ENCODE data around the gene IL37. TPM values are rescaled to one million over a fixed set of nuclear protein-coding genes. Genes with fewer than 3 reads are reported as not detected.

IL37 gene
- total RNA-seq, 1 donor from 2014 or later: not detected

- DNase-seq (ENCODE audit: low spot score): no peak
- H3K36me3 Mint-ChIP-seq (ENCODE audit: low read depth, unreplicated experiment): peaks cover 9% of the 10 kb centered on the region
- H3K27me3 Mint-ChIP-seq (ENCODE audit: unreplicated experiment): no peaks in the 10 kb centered on the region
- TF ChIP-seq CTCF (IDR thresholded peaks at IDR 0.05; ENCODE audit: unreplicated experiment): no peak
- no peak overlapping the region for H3K27ac Mint-ChIP-seq (ENCODE audit: unreplicated experiment)
- peaks cover 5% of the 10 kb centered on the region for H3K9me3 Mint-ChIP-seq (ENCODE audit: unreplicated experiment)
- no peaks in the 10 kb centered on the region for H3K4me1 Mint-ChIP-seq (ENCODE audit: unreplicated experiment)
- no peak overlapping the region for H3K4me3 Mint-ChIP-seq (ENCODE audit: unreplicated experiment)
These were observed 41.6 kb upstream of the IL37 start for GRCh38 chr2:112869258-112869842.

DNA sequence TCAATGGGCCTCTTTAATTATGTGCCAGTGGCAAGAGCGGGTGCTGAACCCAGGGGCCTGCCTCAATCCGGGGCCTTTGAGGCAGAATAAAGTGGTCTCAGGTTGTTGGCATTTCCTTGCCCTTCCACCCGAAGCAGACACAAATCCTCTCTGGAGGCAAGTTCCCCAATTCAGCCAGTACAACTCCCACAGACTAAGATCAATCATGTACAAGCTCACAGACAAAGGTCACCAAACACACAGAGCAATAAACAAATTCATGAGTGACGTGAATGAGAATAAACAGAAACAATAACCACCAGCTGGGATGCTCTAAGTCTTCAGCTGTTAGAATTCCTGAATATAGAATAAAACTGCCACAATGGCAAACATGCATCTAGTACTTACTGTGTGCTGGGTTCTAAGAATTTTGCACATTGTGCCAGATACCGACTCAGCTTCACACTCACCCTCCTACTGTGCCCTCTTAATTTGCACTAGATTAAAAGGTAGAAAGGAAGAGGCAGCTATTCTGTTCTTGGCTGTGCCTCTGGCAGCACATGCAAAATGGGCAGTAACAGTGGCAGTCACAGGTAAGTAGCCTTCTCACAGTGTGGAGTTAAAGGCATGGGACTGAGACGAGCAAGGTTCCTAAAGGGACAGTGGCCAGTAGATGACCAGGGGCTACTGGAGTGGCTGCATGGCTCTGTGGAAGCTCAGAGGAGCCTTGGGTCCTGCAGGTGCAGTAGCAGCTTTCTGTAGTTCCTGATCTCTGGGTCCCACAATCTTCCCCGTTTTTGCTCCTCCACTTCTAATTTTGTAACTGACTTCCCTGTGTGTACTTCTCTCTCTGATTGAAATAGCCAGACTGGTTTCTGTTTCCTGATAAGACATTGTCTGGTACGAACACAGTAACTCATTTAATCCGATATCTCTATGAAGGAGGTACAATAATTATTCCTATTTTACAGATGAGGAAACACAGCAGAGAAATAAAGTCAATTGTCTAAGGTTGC, 39.8 kb upstream of the IL37 start:
- no peak for DNase-seq (ENCODE audit: low spot score)
- Mint-ChIP-seq H3K27me3 (ENCODE audit: unreplicated experiment) (no peaks in the 10 kb centered on the region), H3K27ac (ENCODE audit: unreplicated experiment) (no peak overlapping the region), H3K4me1 (ENCODE audit: unreplicated experiment) (no peaks in the 10 kb centered on the region), H3K36me3 (ENCODE audit: low read depth, unreplicated experiment) (peaks cover 3% of the 10 kb centered on the region), H3K4me3 (ENCODE audit: unreplicated experiment) (no peak overlapping the region), H3K9me3 (ENCODE audit: unreplicated experiment) (no peaks in the 10 kb centered on the region)
- no peak for TF ChIP-seq CTCF (IDR thresholded peaks at IDR 0.05; ENCODE audit: unreplicated experiment)

GRCh38 chr2:112876257-112876970, 34.6 kb upstream of the IL37 start:
- no peak for DNase-seq (ENCODE audit: low spot score)
- Mint-ChIP-seq H3K27me3 (ENCODE audit: unreplicated experiment) (peaks cover 6% of the 10 kb centered on the region), H3K4me3 (ENCODE audit: unreplicated experiment) (no peak overlapping the region), H3K9me3 (ENCODE audit: unreplicated experiment) (no peaks in the 10 kb centered on the region), H3K27ac (ENCODE audit: unreplicated experiment) (no peak overlapping the region), H3K36me3 (ENCODE audit: low read depth, unreplicated experiment) (peaks cover 5% of the 10 kb centered on the region), H3K4me1 (ENCODE audit: unreplicated experiment) (peaks cover 11% of the 10 kb centered on the region)
- no peak for TF ChIP-seq CTCF (IDR thresholded peaks at IDR 0.05; ENCODE audit: unreplicated experiment)

GRCh38 chr2:112876971-112877361, 34.0 kb upstream of the IL37 start:
- Mint-ChIP-seq H3K36me3 (ENCODE audit: low read depth, unreplicated experiment) (peaks cover 5% of the 10 kb centered on the region), H3K4me1 (ENCODE audit: unreplicated experiment) (peaks cover 11% of the 10 kb centered on the region), H3K27ac (ENCODE audit: unreplicated experiment) (no peak overlapping the region), H3K9me3 (ENCODE audit: unreplicated experiment) (no peaks in the 10 kb centered on the region), H3K27me3 (ENCODE audit: unreplicated experiment) (peaks cover 6% of the 10 kb centered on the region), H3K4me3 (ENCODE audit: unreplicated experiment) (no peak overlapping the region)
- DNase-seq (ENCODE audit: low spot score): no peak
- no peak for TF ChIP-seq CTCF (IDR thresholded peaks at IDR 0.05; ENCODE audit: unreplicated experiment)

Data from endothelial cell (in vitro differentiated cells).